Measurements from ENCODE around the gene TEX53. TPM values are rescaled to one million over a fixed set of nuclear protein-coding genes. Genes with fewer than 3 reads are reported as not detected.

The TEX53 gene
- total RNA-seq, 1 experiment from 2014 or later: not detected

DNA sequence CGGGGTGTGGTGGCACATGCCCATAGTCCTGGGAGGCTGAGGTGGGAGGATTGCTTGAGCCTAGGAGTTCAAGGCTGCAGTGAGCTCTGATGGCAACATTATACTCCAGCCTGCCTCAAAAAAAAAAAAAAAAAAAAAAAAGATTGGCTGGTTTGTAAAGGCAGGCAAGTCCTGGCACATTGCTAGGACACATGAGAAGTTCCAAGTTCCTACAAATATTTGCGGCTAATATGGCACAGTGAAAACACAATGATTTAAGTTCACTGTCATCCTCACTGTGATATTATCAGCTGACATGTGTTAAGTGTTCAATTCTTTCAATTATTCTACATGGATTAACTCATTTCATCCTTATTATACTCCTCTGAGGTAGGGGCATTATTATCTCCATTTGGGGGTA lies 26.4 kb downstream of the TEX53 start:
- BruUV-seq (replicated peaks): no TSS peak
- RAD21 ChIA-PET (ENCODE audit: low non-redundant PET in 1 of 2, low total read pairs in 2 of 2, uncharacterized antibody in 2 of 2, unreplicated experiment in 2 of 2): no interaction called here
- H3K9me2 ChIP-seq (ENCODE audit: insufficient read depth): no peaks in the 10 kb centered on the region
- TF ChIP-seq SP1 (IDR thresholded peaks at IDR 0.05; ENCODE audit: low read depth) (no peak), SIN3A (IDR thresholded peaks at IDR 0.05; ENCODE audit: low read depth) (no peak), EGR1 (IDR thresholded peaks at IDR 0.05; ENCODE audit: low read depth) (no peak), TCF7L2 (IDR thresholded peaks at IDR 0.05; ENCODE audit: borderline replicate concordance, extremely low read depth, insufficient read depth, insufficient read length) (no peak), YY1 (IDR thresholded peaks at IDR 0.05; ENCODE audit: extremely low read depth, insufficient replicate concordance, low read depth, low read length) (no peak)
- TF ChIP-seq, protein P1, sequence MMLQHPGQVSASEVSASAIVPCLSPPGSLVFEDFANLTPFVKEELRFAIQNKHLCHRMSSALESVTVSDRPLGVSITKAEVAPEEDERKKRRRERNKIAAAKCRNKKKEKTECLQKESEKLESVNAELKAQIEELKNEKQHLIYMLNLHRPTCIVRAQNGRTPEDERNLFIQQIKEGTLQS (IDR thresholded peaks at IDR 0.05): no peak
- TF ChIP-seq, protein P2, sequence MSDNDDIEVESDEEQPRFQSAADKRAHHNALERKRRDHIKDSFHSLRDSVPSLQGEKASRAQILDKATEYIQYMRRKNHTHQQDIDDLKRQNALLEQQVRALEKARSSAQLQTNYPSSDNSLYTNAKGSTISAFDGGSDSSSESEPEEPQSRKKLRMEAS (IDR thresholded peaks at IDR 0.05): no peak
- H3K36me3 ChIP-seq (ENCODE audit: control insufficient read depth in 1 of 2, insufficient read depth in 2 of 2, low read length in 2 of 2): peaks cover 0 to 3% of the 10 kb centered on the region in 2 experiments; a peak in 1 of 4 replicates
- no peak overlapping the region for H3K4me3 ChIP-seq (replicated peaks in 1 of 2; ENCODE audit: low read depth in 1 of 2, low read length in 2 of 2)
- no peaks in the 10 kb centered on the region for H3K27me3 ChIP-seq (ENCODE audit: insufficient read depth, low read length)
- POLR2A ChIA-PET: no interaction called here
- H2AFZ ChIP-seq (ENCODE audit: low read depth, low read length, poor library complexity, severe bottlenecking): no peak overlapping the region
- H3K4me2 ChIP-seq (ENCODE audit: low read length): no peak overlapping the region
- DNase-seq (ENCODE audit: low read depth, low spot score) (no peak), ATAC-seq (no peak)
- no peaks in the 10 kb centered on the region for H3K79me2 ChIP-seq (ENCODE audit: insufficient read depth, low read length)
- H3K4me1 ChIP-seq (ENCODE audit: control insufficient read depth in 1 of 2, insufficient read depth in 2 of 2, low read length in 2 of 2): peaks cover 0 to 3% of the 10 kb centered on the region in 2 experiments; a peak in 1 of 4 replicates
- H3K27ac ChIP-seq (ENCODE audit: low read depth, low read length): no peak overlapping the region
- CTCF ChIA-PET: no interaction called here
- intact Hi-C loops (cut with micrococcal nuclease): no loop called here
- H3K9ac ChIP-seq (ENCODE audit: low read length): no peak overlapping the region
- no peaks in the 10 kb centered on the region for H4K20me1 ChIP-seq (ENCODE audit: insufficient read depth)
- no peaks in the 10 kb centered on the region for H3K9me3 ChIP-seq (ENCODE audit: control insufficient read depth in 1 of 2, insufficient read depth in 1 of 2, low read depth in 1 of 2, low read length in 2 of 2)

DNA sequence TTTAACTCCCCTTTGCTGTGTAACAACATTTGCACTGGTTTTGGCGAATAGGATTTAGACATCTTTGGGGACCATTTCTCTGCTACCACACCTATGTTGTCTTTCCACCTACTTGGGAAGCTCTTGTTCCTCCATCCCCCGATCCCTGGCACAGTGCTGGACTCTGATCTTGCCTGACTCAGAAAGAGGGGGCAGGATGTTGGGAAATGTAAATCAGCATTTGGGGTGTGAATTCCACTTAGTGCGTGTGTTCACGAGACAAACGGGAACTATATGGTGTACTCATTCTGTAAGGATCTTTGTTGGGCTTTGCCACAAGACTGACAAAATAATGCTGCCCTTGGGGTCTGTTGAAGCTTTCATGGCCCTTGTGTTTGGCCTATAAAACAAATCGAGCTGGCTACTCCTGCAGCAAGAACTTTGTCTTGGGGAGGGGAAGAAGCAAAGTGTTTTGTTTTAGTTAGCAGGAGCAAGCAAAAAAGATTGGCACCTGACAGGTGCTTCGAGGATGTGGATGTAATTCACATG lies 28.0 kb downstream of the TEX53 start:
- peaks cover 0 to 3% of the 10 kb centered on the region in 2 experiments; a peak in 1 of 4 replicates for H3K36me3 ChIP-seq (ENCODE audit: control insufficient read depth in 1 of 2, insufficient read depth in 2 of 2, low read length in 2 of 2)
- no peak overlapping the region for H3K4me2 ChIP-seq (ENCODE audit: low read length)
- no peak for DNase-seq (ENCODE audit: low read depth, low spot score)
- H3K27me3 ChIP-seq (ENCODE audit: insufficient read depth, low read length): no peaks in the 10 kb centered on the region
- no peaks in the 10 kb centered on the region for H3K79me2 ChIP-seq (ENCODE audit: insufficient read depth, low read length)
- ChIA-PET RAD21 (ENCODE audit: low non-redundant PET in 1 of 2, low total read pairs in 2 of 2, uncharacterized antibody in 2 of 2, unreplicated experiment in 2 of 2) (no interaction called here), CTCF (interaction anchor here (1.1 to 1.4 kb wide), 2 partner anchors 24 to 224 kb away, joined by 3 read pairs; no protein-coding TSS in a partner anchor), POLR2A (no interaction called here)
- intact Hi-C loops (cut with micrococcal nuclease): no loop called here
- H3K9me2 ChIP-seq (ENCODE audit: insufficient read depth): no peaks in the 10 kb centered on the region
- no peaks in the 10 kb centered on the region for H4K20me1 ChIP-seq (ENCODE audit: insufficient read depth)
- no peaks in the 10 kb centered on the region for H3K9me3 ChIP-seq (ENCODE audit: control insufficient read depth in 1 of 2, insufficient read depth in 1 of 2, low read depth in 1 of 2, low read length in 2 of 2)
- no peak overlapping the region for H2AFZ ChIP-seq (ENCODE audit: low read depth, low read length, poor library complexity, severe bottlenecking)
- H3K4me3 ChIP-seq (replicated peaks in 1 of 2; ENCODE audit: low read depth in 1 of 2, low read length in 2 of 2): no peak overlapping the region
- peaks cover 0 to 3% of the 10 kb centered on the region in 2 experiments; a peak in 1 of 4 replicates for H3K4me1 ChIP-seq (ENCODE audit: control insufficient read depth in 1 of 2, insufficient read depth in 2 of 2, low read length in 2 of 2)
- BruUV-seq (replicated peaks): no TSS peak
- ATAC-seq: no peak
- no peak overlapping the region for H3K27ac ChIP-seq (ENCODE audit: low read depth, low read length)
- no peak overlapping the region for H3K9ac ChIP-seq (ENCODE audit: low read length)
- TF ChIP-seq EZH2 (IDR thresholded peaks at IDR 0.05): no peak
- TF ChIP-seq, protein P2 (IDR thresholded peaks at IDR 0.05): no peak
- TF ChIP-seq EZH2phosphoT487 (IDR thresholded peaks at IDR 0.05; ENCODE audit: borderline replicate concordance): no peak
- no peak for TF ChIP-seq RAD21 (IDR thresholded peaks at IDR 0.05; ENCODE audit: low read depth)
- TF ChIP-seq SP1 (IDR thresholded peaks at IDR 0.05; ENCODE audit: low read depth): no peak
- TF ChIP-seq CEBPB (IDR thresholded peaks at IDR 0.05; ENCODE audit: low read depth): no peak
- no peak for TF ChIP-seq CBX3 (IDR thresholded peaks at IDR 0.05; ENCODE audit: low read depth)
- TF ChIP-seq, protein P3, sequence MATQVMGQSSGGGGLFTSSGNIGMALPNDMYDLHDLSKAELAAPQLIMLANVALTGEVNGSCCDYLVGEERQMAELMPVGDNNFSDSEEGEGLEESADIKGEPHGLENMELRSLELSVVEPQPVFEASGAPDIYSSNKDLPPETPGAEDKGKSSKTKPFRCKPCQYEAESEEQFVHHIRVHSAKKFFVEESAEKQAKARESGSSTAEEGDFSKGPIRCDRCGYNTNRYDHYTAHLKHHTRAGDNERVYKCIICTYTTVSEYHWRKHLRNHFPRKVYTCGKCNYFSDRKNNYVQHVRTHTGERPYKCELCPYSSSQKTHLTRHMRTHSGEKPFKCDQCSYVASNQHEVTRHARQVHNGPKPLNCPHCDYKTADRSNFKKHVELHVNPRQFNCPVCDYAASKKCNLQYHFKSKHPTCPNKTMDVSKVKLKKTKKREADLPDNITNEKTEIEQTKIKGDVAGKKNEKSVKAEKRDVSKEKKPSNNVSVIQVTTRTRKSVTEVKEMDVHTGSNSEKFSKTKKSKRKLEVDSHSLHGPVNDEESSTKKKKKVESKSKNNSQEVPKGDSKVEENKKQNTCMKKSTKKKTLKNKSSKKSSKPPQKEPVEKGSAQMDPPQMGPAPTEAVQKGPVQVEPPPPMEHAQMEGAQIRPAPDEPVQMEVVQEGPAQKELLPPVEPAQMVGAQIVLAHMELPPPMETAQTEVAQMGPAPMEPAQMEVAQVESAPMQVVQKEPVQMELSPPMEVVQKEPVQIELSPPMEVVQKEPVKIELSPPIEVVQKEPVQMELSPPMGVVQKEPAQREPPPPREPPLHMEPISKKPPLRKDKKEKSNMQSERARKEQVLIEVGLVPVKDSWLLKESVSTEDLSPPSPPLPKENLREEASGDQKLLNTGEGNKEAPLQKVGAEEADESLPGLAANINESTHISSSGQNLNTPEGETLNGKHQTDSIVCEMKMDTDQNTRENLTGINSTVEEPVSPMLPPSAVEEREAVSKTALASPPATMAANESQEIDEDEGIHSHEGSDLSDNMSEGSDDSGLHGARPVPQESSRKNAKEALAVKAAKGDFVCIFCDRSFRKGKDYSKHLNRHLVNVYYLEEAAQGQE (IDR thresholded peaks at IDR 0.05; ENCODE audit: low read depth): no peak
- no peak for TF ChIP-seq JUND (IDR thresholded peaks at IDR 0.05)
- TF ChIP-seq ZNF274 (IDR thresholded peaks at IDR 0.05; ENCODE audit: low read depth, low read length): no peak
- TF ChIP-seq SIN3A (IDR thresholded peaks at IDR 0.05; ENCODE audit: low read depth): no peak
- TF ChIP-seq POLR2A (IDR thresholded peaks at IDR 0.05; ENCODE audit: borderline replicate concordance, extremely low read depth, insufficient read depth, insufficient read length): no peak
